RKO (cell line): ENCODE measurements around the gene ZNF506.
"Not testable (repeated sequence)": the region's sequence is repeated elsewhere in the genome, so short reads cannot be mapped to it uniquely, and the experiment has no call there.

Experiments
- DNase-seq: peaks from one replicate; pipeline ENCODE4 v3.0.0-alpha.2; 2016; ENCODE audit warnings: low spot score

The ZNF506 gene

GRCh38 chr19:19744641-19745040 is 76.9 kb downstream of the ZNF506 start:
- DNase-seq = no peak

GRCh38 chr19:19743921-19744320 is 77.6 kb downstream of the ZNF506 start:
- DNase-seq = not testable (repeated sequence)

GRCh38 chr19:19743176-19743575 is 78.4 kb downstream of the ZNF506 start:
- no peak for DNase-seq

- no peak for DNase-seq
These were observed 78.8 kb downstream of the ZNF506 start for GRCh38 chr19:19742773-19743172.
